MCF 10A (cell line): ENCODE data around the gene PLK2. TPM values are rescaled to one million over a fixed set of nuclear protein-coding genes. Genes with fewer than 3 reads are reported as not detected.

Experiments used
- BruUV-seq: library from RNA; stranded (reverse); fragments of 400-500 nt; replicated peaks from 2 replicates; lab custom pipeline; 2021; lab: Mats Ljungman, UMichigan
- CTCF ChIA-PET: fragments of 300-600 bp; sonication (Branson Sonifier 250); formaldehyde crosslinking; extraction: SDS; loops from one replicate; lab custom pipeline; 2021; ENCODE audit warnings: antibody characterized with exemption, inconsistent platforms; lab: Yijun Ruan, JAX
- POLR2A ChIA-PET: fragments of 300-600, 350-650 bp; sonication (Branson Sonifier 250); formaldehyde crosslinking; extraction: SDS; loops from one replicate; lab custom pipeline; 2020; ENCODE audit warnings: antibody characterized with exemption, inconsistent platforms; lab: Yijun Ruan, JAX
- DNase-seq: peaks from one replicate; pipeline ENCODE4 v3.0.0-alpha.2; 2018; ENCODE audit not compliant: unreplicated experiment
- H3K27ac Mint-ChIP-seq: one replicate; pipeline ENCODE4 v1.8.0; 2022; ENCODE audit warnings: mild to moderate bottlenecking, low read depth, mixed read lengths; ENCODE audit not compliant: unreplicated experiment
- H3K27me3 Mint-ChIP-seq: one replicate; pipeline ENCODE4 v1.8.0; 2022; ENCODE audit warnings: mixed read lengths; ENCODE audit not compliant: insufficient read depth, unreplicated experiment
- H3K36me3 Mint-ChIP-seq: one replicate; pipeline ENCODE4 v1.8.0; 2022; ENCODE audit warnings: mild to moderate bottlenecking, moderate library complexity, mixed read lengths; ENCODE audit not compliant: insufficient read depth, unreplicated experiment
- H3K4me1 Mint-ChIP-seq: one replicate; pipeline ENCODE4 v1.8.0; 2022; ENCODE audit warnings: mixed read lengths; ENCODE audit not compliant: insufficient read depth, unreplicated experiment
- H3K4me3 Mint-ChIP-seq: one replicate; pipeline ENCODE4 v1.8.0; 2022; ENCODE audit warnings: mild to moderate bottlenecking, moderate library complexity, mixed read lengths; ENCODE audit not compliant: unreplicated experiment
- H3K9me3 Mint-ChIP-seq: one replicate; pipeline ENCODE4 v1.8.0; 2022; ENCODE audit warnings: mixed read lengths; ENCODE audit not compliant: unreplicated experiment
- CTCF ChIP-seq: fragments of 200-600 bp; IDR thresholded peaks from one replicate; pipeline ENCODE4 v1.8.0; 2022; ENCODE audit warnings: antibody characterized with exemption, mild to moderate bottlenecking; ENCODE audit not compliant: unreplicated experiment
- intact Hi-C: fragments of 100-400 bp; cut with micrococcal nuclease; formaldehyde crosslinking; loops from 2 replicates; pipeline ENCODE4 v1.14.1; 2022
- total RNA-seq: library from RNA; stranded (reverse); gene quantifications from 2 replicates; pipeline ENCODE4 v1.2.3, GENCODE V29; 2022

PLK2 gene
- total RNA-seq, 1 experiment from 2014 or later: 55.1 TPM

GRCh38 chr5:58452566-58453258 lies 7.2 kb downstream of the PLK2 start:
- no TSS peak for BruUV-seq
- H3K9me3 Mint-ChIP-seq: no peaks in the 10 kb centered on the region
- no peaks in the 10 kb centered on the region for H3K27me3 Mint-ChIP-seq
- H3K4me3 Mint-ChIP-seq: peak overlapping the region; percentile 1
- peaks cover 59% of the 10 kb centered on the region for H3K36me3 Mint-ChIP-seq
- ChIA-PET POLR2A (interaction anchor here (1.0 kb wide), 2 partner anchors 565 to 676 kb away, joined by 3 to 4 read pairs; no protein-coding TSS in a partner anchor), CTCF (no interaction called here)
- peaks cover 43% of the 10 kb centered on the region for H3K4me1 Mint-ChIP-seq
- intact Hi-C loops: loop anchor here (5.0 to 10.0 kb wide), 3 partner anchors 138 to 455 kb away; no protein-coding TSS in a partner anchor
- TF ChIP-seq CTCF: no peak
- H3K27ac Mint-ChIP-seq: peak overlapping the region; percentile 55
- no peak for DNase-seq

DNA sequence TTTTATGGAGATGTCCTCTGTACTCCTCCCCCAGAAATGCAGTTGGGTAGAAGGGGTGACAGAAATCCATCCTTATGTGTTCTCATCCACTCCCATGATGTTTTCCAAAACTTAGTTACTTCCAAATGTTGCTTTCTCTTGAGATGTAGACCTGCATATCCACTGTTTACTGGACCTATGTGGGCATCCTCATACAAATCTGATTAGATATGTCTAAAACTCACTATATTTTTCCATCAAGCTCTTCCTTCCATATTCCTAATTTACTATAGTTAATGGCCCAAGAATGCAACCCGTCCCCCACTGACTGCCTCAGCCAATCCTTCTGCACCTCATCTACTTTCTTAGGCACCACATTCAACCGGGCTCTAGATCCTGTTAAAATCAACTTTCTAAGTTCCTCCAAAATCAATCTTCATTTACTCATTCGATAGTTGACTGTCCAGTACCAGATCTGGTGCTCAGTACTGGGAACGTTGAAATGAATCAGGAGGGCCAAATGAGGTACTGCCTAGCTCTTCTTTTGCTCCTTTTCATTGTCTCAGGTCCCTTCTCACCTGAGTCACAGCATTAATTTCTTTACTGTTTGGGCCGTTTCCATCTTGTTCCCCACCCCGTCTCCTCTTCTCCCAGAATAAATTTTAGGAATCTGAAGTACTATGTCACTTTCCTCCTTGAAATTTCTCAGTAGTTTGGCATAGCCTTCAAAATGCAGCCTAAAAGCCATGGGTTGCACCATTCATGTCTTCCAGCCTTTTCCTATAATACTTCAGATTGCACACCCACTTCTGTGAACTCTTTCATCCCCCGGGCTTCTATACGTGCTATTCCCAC lies 7.9 kb downstream of the PLK2 start:
- Mint-ChIP-seq H3K36me3 (peaks cover 53% of the 10 kb centered on the region), H3K4me1 (peaks cover 35% of the 10 kb centered on the region), H3K27me3 (no peaks in the 10 kb centered on the region), H3K4me3 (peak overlapping the region; percentile 1), H3K27ac (peak overlapping the region; percentile 55), H3K9me3 (no peaks in the 10 kb centered on the region)
- intact Hi-C loops: loop anchor here (5.0 to 10.0 kb wide), 3 partner anchors 137 to 455 kb away; no protein-coding TSS in a partner anchor
- TF ChIP-seq CTCF: no peak
- ChIA-PET POLR2A (interaction anchor here (0.8 kb wide), 1 partner anchor 212 kb away, joined by 3 read pairs; no protein-coding TSS in a partner anchor), CTCF (no interaction called here)
- no TSS peak for BruUV-seq
- DNase-seq: no peak

DNA sequence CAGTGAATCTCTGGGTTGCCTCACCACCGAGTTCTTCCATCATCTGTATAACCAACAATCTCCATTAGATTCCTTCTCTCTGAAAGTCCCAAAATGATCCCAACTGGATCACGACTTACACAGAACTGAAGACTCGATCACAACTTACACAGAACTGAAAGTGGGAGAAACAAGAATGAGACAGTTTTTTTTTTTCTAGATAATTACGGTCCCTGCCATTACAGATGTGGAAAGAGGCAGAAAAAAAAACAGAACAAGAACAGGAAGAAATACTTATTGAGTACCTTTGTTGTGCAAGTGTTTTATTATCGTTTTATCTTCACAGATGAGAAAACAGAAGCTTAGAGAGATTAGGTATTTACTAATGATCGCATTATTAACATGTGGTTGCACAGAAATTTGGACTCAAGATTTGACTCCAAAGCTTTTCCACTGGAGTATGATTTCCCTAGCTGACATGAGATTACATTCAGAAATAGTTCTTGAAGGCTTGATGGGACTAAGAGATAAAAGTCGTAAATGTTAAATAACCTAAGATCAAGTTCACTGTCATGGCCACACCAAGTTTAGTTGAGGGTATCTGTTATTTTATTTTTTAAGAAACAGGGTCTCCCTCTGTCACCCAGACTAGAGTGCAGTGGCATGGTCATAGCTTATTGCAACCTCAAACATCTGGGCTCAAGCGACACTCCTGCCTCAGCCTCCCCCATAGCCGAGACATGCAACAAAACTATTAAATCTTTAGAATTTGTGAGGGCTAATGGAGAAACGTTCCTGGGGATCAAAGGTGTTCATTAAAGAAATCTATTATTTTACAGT lies 8.9 kb downstream of the PLK2 start:
- no peak overlapping the region for H3K4me3 Mint-ChIP-seq
- intact Hi-C loops: loop anchor here (5.0 to 10.0 kb wide), 3 partner anchors 136 to 454 kb away; no protein-coding TSS in a partner anchor
- POLR2A ChIA-PET: interaction anchor here (0.7 to 1.1 kb wide), 3 partner anchors 8 to 263 kb away, joined by 3 read pairs; no protein-coding TSS in a partner anchor
- TF ChIP-seq CTCF: no peak
- H3K36me3 Mint-ChIP-seq: peaks cover 50% of the 10 kb centered on the region
- BruUV-seq: no TSS peak
- no peaks in the 10 kb centered on the region for H3K9me3 Mint-ChIP-seq
- no peak for DNase-seq
- no peaks in the 10 kb centered on the region for H3K27me3 Mint-ChIP-seq
- H3K4me1 Mint-ChIP-seq: peaks cover 30% of the 10 kb centered on the region
- CTCF ChIA-PET: interaction anchor here (0.7 to 1.0 kb wide), 3 partner anchors 9 to 1213 kb away, joined by 4 to 5 read pairs (median 5); partner anchors contain the start of gene PLK2
- H3K27ac Mint-ChIP-seq: no peak overlapping the region
